IPS-18c (cell line): Measurements from ENCODE around the gene TMEM175.
"Not testable (repeated sequence)": the region's sequence is repeated elsewhere in the genome, so short reads cannot be mapped to it uniquely, and the experiment has no call there.

Experiments used
- H3K4me3 ChIP-seq: 2 replicates; pipeline ENCODE4 v1.7.0; 2013; ENCODE audit warnings: low read depth, mild to moderate bottlenecking, low read length, moderate library complexity; ENCODE audit not compliant: insufficient read depth
- H3K9me3 ChIP-seq: one replicate; pipeline ENCODE4 v1.6.1; 2013; ENCODE audit warnings: mild to moderate bottlenecking, low read length, moderate library complexity; ENCODE audit not compliant: control insufficient read depth, insufficient read depth

The TMEM175 gene

DNA sequence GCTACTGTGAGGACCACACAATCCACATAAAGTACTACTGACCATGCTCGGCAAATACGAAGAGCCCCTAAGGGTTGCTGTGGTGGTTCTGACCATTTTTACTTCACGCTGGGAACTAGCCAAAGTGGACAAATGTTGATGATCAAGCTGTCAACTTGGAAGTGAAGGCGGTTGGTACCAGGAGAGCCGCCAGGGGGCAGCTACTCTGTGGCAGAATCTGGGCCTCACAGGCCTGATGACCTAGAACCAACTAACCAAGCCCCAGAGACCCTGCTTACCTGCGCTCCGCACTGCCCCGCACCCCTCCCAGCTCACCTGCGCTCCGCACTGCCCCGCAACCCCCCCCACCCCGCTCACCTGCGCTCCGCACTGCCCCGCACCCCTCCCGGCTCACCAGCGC is 5.7 kb upstream of the TMEM175 start:
- Histone ChIP-seq H3K4me3 (no peak overlapping the region), H3K9me3 (no peaks in the 10 kb centered on the region)

DNA sequence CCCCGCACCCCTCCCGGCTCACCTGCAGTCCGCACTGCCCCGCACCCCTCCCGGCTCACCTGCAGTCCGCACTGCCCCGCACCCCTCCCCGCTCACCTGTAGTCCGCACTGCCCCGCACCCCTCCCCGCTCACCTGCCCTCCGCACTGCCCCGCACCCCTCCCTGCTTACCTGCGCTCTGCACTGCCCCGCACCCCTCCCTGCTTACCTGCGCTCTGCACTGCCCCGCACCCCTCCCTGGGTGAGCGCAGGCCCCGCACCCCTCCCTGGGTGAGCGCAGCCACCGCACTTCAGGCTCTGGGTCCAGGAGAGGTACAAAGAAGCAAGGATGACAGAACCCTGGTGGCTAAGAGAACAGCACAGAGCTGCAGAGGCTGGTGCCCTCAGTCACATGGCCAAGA is 4.7 kb upstream of the TMEM175 start:
- H3K4me3 ChIP-seq, H3K9me3 ChIP-seq: not testable (repeated sequence)

DNA sequence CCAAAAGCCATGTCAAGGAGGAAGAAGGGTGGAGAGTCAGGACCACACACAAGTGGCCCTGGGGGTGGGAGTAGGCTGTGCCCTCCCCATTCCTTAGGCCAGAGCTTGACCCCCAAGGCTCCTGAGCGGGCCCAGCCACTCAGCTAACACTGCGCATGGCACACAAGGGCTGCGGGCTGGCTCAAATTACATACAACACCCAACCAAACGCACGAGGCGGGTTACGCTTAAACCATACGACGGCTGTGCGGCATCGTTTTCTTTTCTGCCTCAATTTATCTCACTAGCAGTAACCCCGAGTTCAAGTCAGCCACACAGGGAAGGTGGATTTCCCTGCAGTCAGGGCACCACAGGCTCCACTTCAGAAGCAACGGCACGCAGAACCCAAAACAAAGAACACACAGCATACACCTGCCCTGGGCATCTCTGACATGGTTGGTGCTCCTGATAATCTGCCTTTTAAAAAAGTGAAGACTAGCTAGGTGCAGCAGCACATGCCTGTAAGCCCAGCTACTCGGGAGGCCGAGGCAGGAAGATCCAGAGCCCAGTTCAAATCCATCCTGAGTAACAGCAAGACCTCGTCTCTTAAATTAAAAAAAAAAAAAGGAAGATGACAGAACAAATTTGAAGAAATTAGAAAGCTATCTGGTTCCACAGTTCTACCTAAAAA is 3.0 kb upstream of the TMEM175 start:
- Histone ChIP-seq H3K4me3 (no peak overlapping the region), H3K9me3 (no peaks in the 10 kb centered on the region)

DNA sequence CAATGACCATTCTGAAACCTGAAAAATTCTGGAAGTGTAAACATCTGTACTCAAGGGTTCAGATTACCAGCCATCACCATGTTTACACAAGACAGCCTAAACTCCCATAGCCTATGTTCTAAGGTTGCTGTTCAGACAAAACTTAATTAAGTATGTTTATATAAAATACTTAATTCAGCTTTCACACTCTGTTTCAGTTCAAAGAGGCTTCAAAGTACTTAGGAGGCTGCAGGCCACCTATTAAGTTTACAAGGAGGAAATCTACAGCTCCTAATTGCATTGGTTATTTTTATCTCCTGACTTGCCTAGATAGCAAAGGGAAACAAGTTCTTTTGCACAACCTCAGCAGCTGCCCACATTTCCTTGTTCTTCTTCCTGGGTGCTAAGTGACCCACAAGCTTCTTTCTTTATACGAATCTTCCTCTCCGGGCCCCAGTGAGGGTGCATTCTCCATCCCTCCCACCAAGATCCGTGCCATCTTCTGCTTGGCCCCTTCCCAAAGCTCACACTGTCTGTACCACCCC is 2.2 kb upstream of the TMEM175 start:
- Histone ChIP-seq H3K9me3 (no peaks in the 10 kb centered on the region), H3K4me3 (no peak overlapping the region)

DNA sequence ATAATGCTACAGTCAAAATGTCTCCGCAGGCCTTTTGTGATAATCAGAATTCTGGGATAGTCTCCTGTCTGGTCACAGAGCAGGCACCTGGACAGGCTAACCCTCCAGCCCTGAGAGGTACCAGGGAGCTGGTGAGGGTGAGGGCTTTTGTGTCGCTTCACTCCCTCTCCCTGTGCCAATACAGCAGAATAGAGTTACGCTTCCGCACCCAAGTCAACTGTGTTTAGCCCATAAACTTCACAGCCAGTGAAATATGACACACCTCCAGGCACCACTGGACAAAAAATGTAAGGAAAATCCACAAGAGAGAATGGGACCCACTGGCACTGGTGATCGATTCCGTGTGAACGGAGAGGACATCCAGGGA is 1.4 kb upstream of the TMEM175 start:
- Histone ChIP-seq H3K4me3 (peak overlapping the region; percentile 96; the same call in 1 of the 2 replicates), H3K9me3 (no peaks in the 10 kb centered on the region)

DNA sequence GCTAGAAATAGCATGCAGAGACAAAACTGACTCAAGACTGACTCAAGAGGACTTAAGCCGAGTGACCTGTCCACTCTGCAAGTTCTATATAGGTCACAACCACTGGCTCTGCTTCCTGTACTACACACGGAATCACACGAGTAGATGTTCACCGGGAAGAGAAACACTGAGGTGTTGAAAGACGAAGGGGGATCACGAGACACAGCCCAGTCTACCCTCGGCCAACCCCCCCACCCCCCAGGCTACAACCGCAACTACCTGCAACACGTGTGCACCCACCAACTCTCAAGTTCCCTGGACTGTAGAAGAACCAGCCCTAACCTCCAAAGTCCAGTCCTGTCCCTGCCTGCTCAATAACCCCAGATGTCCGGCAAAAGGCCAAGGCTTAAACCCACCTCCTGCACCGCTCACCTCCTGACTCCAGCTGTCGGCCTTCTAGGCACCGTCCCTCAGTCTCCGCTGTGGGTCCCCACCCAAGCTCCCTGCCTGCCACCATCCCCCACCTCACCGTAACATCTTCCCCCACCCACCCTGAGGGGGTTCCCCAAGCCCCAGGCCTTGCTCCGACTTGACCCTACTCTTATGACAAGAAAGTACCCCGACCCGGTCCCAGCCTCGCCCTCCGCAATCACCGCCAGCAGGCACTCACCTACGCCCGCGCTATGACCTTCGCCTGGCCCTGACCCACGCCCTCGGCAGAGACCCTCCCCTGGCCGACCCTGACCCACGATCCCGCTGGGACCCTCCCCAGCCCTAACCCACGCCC is 883 bp upstream of the TMEM175 start:
- H3K4me3 ChIP-seq: peak overlapping the region; percentile 96
- no peaks in the 10 kb centered on the region for H3K9me3 ChIP-seq

DNA sequence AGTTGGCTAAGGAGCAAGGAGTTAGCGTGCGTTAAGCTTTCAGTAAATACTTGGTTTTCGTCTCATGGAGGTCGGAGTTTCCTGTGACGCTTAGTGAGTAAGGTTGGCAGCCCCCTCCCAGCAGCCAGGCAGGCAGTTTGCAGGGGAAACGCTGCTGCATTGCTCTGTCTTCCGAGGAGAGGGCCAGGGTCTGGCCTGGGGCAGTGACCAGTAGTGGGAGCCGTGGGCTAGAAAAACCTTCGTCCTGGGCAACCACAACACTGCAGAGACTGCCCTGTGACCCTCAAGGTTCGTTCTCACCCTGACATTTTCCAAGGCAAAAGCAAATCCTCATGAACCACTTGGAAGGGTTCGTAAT is 432 bp downstream of the TMEM175 start:
- Histone ChIP-seq H3K9me3 (no peaks in the 10 kb centered on the region), H3K4me3 (peak overlapping the region; percentile 96)

DNA sequence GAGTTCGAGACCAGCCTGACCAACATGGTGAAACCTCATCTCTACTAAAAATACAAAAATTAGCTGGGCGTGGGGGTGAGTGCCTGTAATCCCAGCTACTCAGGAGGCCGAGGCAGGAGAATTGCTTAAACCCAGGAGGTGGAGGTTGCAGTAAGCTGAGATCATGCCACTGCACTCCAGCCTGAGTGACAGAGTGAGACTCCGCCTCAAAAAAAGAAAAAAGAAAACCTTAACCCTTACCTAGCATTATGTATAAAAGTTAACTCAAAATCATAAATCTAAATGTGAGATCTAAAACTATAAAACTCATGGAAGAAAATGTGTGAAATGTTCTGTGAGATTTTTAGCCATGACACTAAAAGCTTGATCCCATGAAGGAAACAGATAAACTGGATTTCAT is 7.2 kb downstream of the TMEM175 start:
- H3K4me3 ChIP-seq, H3K9me3 ChIP-seq: not testable (repeated sequence)

DNA sequence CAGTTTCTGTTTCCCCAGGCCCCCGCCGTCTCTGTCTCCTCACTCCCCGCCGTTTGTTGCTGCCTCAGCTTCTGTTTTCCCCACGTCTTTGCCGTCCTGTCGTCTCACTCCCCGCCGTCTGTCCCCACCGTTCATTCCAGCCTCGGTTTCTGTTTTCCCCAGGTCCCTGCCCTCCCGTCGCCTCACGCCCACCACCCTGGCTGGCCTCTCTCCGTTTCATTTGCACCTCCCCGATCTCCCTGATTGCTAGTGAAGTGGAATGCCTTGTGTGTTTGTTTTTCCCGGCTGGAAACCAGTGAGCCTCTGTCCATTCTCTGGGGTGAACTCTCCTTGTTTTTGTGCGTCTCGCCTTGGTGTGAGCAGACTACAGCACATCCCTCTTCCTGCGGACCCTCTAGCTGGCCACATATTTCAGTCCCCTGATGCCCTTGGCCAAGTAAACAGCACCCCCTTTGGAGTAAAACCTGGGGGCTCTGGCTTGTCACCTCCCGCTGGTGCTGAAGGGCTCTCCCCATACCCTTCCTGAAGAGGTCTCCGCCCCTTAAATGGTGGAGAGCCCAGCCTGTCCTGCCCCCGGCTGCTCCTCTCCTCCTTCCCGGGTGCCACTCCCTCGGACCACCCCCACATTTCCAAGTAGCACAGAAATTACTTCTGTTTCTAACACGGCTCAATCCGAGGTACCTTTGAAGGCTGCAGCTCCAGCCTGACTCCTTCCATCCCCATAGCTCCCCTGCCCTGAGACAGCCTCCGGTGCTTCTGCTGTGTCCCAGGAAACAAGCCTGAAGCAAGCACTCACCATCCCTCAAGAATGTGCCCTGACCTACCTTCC is 13.2 kb downstream of the TMEM175 start:
- H3K4me3 ChIP-seq: no peak overlapping the region; the same call in none of the 2 replicates

DNA sequence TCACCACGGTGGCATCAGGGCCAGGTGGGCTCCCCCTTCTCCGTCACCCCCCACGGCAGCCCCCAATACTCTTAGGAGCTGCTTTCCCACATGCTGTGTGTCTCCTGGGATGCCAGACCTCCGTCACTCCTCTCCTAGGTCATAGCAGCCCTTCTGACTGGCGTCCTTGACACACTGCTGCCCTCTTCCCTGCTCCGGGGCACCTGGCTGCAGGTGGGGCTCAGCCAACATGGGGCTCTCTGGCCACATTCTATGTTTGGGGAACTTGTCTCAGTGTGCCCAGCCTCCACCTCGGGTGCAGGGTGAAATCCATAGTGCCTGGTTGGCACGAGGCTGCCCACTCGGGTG is 13.8 kb downstream of the TMEM175 start:
- H3K9me3 ChIP-seq: no peaks in the 10 kb centered on the region
- H3K4me3 ChIP-seq: no peak overlapping the region

More for the DNA sequence above, 13.2 kb downstream of the TMEM175 start:
- no peaks in the 10 kb centered on the region for H3K9me3 ChIP-seq

DNA sequence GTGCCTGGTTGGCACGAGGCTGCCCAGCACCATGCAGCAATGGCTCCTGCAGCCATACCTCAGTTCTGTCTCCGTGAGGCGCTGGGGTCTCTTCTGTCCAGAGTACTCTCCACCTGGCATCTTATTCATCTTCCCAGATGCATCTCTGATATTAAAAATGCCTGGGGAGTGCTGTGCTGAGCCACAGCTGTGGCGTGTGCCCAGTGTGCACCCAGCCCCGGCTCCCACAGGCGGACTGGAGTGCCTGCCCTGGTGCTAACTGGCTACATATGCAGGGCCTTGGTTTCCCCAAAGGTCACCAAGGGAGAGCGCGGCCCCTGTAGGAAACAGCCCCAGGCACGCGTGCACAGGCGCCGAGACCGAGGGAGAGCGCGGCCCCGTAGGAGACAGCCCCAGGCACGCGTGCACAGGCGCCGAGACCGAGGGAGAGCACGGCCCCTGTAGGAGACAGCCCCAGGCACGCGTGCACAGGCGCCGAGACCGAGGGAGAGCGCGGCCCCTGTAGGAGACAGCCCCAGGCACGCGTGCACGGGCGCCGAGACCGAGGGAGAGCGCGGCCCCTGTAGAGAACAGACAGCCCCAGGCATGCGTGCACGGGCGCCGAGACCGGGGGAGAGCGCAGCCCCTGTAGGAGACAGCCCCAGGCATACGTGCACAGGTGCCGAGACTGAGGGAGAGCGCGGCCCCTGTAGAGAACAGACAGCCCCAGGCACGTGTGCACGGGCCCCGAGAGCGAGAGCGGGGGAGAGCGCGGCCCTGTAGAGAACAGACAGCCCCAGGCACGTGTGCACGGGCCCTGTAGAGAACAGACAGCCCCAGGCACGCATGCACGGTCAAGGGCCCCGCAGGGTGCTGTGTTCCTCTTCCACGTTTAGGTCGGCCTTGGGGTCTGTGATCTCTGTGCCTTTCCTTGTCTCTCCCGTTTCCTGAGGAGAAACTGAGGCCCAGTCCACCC is 14.5 kb downstream of the TMEM175 start:
- no peak overlapping the region for H3K4me3 ChIP-seq
- H3K9me3 ChIP-seq: no peaks in the 10 kb centered on the region

DNA sequence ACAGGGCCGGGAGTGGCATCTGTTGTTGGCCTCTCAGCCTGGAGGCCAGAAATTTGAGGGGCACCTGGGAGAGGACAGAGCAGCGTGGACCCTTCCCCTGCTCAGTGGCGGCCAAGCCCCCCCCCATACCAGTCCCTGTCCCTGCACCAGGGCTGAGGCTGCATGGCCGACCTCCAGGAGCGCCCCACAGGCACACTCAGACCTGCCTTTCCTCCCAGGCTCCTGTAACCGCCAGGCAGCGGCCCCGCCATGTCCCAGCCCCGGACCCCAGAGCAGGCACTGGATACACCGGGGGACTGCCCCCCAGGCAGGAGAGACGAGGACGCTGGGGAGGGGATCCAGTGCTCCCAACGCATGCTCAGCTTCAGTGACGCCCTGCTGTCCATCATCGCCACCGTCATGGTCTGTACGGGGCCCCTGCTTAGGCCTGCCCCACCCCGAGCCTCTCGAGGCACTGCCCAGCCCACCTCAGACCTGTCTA is 15.3 kb downstream of the TMEM175 start:
- no peaks in the 10 kb centered on the region for H3K9me3 ChIP-seq
- H3K4me3 ChIP-seq: no peak overlapping the region

DNA sequence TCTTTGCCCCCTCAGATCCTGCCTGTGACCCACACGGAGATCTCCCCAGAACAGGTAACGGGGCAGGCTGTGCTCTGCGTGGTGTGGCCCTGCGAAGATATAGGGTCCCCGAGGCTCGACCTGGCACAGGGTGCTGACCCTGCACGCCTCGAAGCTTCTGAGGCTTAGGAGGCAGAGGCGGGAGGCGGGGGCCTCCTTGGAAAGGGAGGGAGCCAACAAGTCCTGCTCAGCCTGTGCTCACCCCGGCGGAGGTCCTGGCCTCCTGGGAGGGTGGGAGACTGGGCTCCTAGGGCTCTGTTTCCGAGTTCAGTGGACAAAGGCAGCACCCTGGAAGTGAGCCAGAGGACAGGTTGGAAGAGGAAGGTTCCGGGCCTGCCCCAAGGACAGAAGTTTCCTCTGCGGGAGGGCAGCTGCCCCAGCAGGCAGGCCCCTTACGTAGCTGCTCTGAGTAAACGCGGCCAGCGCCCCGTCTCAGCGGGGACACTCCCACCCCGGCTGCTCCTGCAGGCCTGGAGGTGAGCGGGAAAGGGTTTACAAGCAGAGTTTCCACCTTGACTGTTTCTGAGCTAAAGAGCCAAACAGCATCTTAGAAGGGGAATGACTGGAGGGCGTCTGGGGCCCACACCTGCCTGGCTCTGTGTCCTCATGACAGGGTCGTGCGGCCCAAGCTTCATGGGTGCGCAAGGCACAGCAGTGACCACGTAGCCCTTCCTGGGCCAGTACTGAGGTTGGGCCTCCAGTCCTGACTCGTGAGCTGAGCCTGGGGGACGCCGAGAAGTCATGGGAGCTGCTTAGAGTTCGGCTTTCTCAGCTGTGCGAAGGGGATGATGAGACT is 16.1 kb downstream of the TMEM175 start:
- no peak overlapping the region for H3K4me3 ChIP-seq
- H3K9me3 ChIP-seq: no peaks in the 10 kb centered on the region

DNA sequence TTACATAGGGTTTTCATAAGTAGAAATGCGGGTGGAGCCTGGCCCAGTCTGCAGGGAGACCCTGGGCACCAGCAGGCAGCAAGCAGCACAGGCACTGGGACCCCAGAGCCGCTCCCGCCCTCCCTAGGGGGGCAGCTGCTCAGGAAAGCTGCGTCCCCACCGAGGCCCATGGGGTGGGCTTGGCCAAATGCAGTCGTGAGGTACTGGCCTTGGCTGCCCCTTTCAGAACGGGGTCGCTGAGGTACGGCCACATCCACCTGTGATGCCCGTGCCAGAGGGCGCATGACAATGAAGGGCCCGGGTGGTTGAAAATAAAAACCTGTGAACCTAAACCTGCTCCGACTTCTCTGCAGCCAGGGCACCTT is 16.7 kb downstream of the TMEM175 start:
- Histone ChIP-seq H3K4me3 (no peak overlapping the region), H3K9me3 (no peaks in the 10 kb centered on the region)

DNA sequence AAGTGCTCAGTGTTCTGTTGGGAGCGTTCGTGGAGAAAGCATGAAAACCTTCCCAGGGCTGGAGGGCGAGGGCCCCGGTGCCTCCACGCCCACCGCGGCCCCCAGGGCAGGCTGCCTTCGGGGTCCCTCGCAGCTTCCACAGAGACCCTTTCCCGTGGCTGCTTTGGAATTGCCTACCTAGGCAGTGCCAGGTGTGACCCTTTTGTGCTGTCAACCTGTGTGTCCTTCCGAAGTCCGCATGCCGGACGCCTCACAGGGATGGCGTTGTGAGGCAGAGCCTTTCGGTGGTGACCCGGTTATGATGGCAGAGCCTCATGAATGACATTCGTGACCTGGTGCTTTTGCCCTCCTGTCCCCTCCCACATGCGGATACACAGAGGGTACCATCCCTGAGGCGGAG is 17.4 kb downstream of the TMEM175 start:
- Histone ChIP-seq H3K9me3 (no peaks in the 10 kb centered on the region), H3K4me3 (no peak overlapping the region)
